HCT116 (cell line): ENCODE measurements around the gene HBA2. TPM values are rescaled to one million over a fixed set of nuclear protein-coding genes. Genes with fewer than 3 reads are reported as not detected.

Source experiments
- ATAC-seq: fragments of 200-7000 bp; cut with Tn5 transposase; 2 replicates; pipeline ENCODE4 v1.9.1; 2020; ENCODE audit warnings: mild to moderate bottlenecking, moderate library complexity
- BruUV-seq: library from RNA; stranded (reverse); fragments of 400-500 nt; replicated peaks from 2 replicates; lab custom pipeline; 2021; lab: Mats Ljungman, UMichigan
- CTCF ChIA-PET: fragments of 300-600 bp; sonication (Branson Sonifier 250); formaldehyde crosslinking; loops from one replicate; lab custom pipeline; 2021; ENCODE audit warnings: antibody characterized with exemption; lab: Charles Lee
- POLR2A ChIA-PET: fragments of 300-600, 350-600 bp; sonication (Branson Sonifier 250); formaldehyde crosslinking; loops from one replicate; lab custom pipeline; 2021; ENCODE audit warnings: antibody characterized with exemption; lab: Charles Lee
- RAD21 ChIA-PET, 2 experiments: fragments of 300-600 bp; sonication (Branson Sonifier 250); formaldehyde crosslinking; loops; one replicate each; lab custom pipeline; 2023; ENCODE audit warnings: low total read pairs in 2 of 2; ENCODE audit not compliant: uncharacterized antibody in 2 of 2, unreplicated experiment in 2 of 2, low non-redundant PET in 1 of 2; lab: Charles Lee
- DNase-seq: peaks from one replicate; pipeline ENCODE4 v3.0.0-alpha.2; 2010; ENCODE audit warnings: low read depth, low spot score
- H2AFZ ChIP-seq: fragments of 200-600 bp; shearing (Covaris generic), sonication (generic); 2 replicates; pipeline ENCODE4 v1.6.1; 2017; ENCODE audit warnings: low read depth, mixed run types, mixed read lengths, antibody characterized with exemption, low read length; ENCODE audit not compliant: poor library complexity, severe bottlenecking
- H3K27ac ChIP-seq: 2 replicates; pipeline ENCODE4 v1.5.1; 2012; ENCODE audit warnings: low read depth, low read length
- H3K27me3 ChIP-seq: fragments of 200-600 bp; sonication (generic); 2 replicates; pipeline ENCODE4 v1.6.1; 2016; ENCODE audit warnings: mixed run types, low read length, mixed read lengths; ENCODE audit not compliant: insufficient read depth
- H3K36me3 ChIP-seq, 2 experiments: fragments of 200-500 bp in 1 of 2; fragments of 200-600 bp in 1 of 2; sonication (Bioruptor generic) in 1 of 2; sonication (generic) in 1 of 2; 2 replicates each; pipeline versions ENCODE4 v1.5.1 to v1.6.1; 2014 to 2016; ENCODE audit warnings: low read length in 2 of 2, inconsistent platforms in 1 of 2, mixed read lengths in 1 of 2, mixed run types in 1 of 2; ENCODE audit not compliant: insufficient read depth in 2 of 2, control insufficient read depth in 1 of 2
- H3K4me1 ChIP-seq, 2 experiments: fragments of 200-600 bp in 1 of 2; sonication (generic) in 1 of 2; 2 replicates each; pipeline versions ENCODE4 v1.5.1 to v1.6.1; 2012 to 2017; ENCODE audit warnings: low read length in 2 of 2, inconsistent platforms in 1 of 2, mild to moderate bottlenecking in 1 of 2, mixed read lengths in 1 of 2, mixed run types in 1 of 2, moderate library complexity in 1 of 2; ENCODE audit not compliant: insufficient read depth in 2 of 2, control insufficient read depth in 1 of 2
- H3K4me2 ChIP-seq: fragments of 200-600 bp; sonication (generic); 2 replicates; pipeline ENCODE4 v1.6.1; 2017; ENCODE audit warnings: mixed run types, low read length, mixed read lengths
- H3K4me3 ChIP-seq, 2 experiments: fragments of 200-600 bp in 1 of 2; sonication (generic) in 1 of 2; replicated peaks in 1 of 2; 2 replicates each; pipeline ENCODE4 v1.5.1; 2011 to 2016; ENCODE audit warnings: low read length in 2 of 2, control low read depth in 1 of 2, low read depth in 1 of 2, mild to moderate bottlenecking in 1 of 2, mixed read lengths in 1 of 2, mixed run types in 1 of 2
- H3K79me2 ChIP-seq: fragments of 200-600 bp; sonication (generic); 2 replicates; pipeline ENCODE4 v1.6.1; 2017; ENCODE audit warnings: mild to moderate bottlenecking, mixed run types, low read length, moderate library complexity, mixed read lengths; ENCODE audit not compliant: insufficient read depth
- H3K9ac ChIP-seq: fragments of 200-600 bp; sonication (generic); 2 replicates; pipeline ENCODE4 v1.6.1; 2016; ENCODE audit warnings: low read length, mixed read lengths
- H3K9me2 ChIP-seq: fragments of 200-600 bp; sonication (generic), shearing (Covaris generic); 2 replicates; pipeline ENCODE4 v1.6.1; 2017; ENCODE audit warnings: mixed run types, mild to moderate bottlenecking, moderate library complexity; ENCODE audit not compliant: insufficient read depth
- H3K9me3 ChIP-seq, 2 experiments: fragments of 200-500 bp in 1 of 2; fragments of 200-600 bp in 1 of 2; sonication (Bioruptor generic) in 1 of 2; sonication (generic) in 1 of 2; 2 replicates each; pipeline ENCODE4 v1.6.1; 2014 to 2017; ENCODE audit warnings: low read length in 2 of 2, mixed read lengths in 2 of 2, inconsistent platforms in 1 of 2, low read depth in 1 of 2, mild to moderate bottlenecking in 1 of 2, mixed run types in 1 of 2, moderate library complexity in 1 of 2; ENCODE audit not compliant: control insufficient read depth in 1 of 2, insufficient read depth in 1 of 2
- H4K20me1 ChIP-seq: fragments of 200-600 bp; sonication (generic), shearing (Covaris generic); 2 replicates; pipeline ENCODE4 v1.6.1; 2017; ENCODE audit warnings: mixed run types, mild to moderate bottlenecking, moderate library complexity; ENCODE audit not compliant: insufficient read depth
- ELF1 ChIP-seq: IDR thresholded peaks from 2 replicates; pipeline ENCODE4 v1.6.1; 2012; ENCODE audit warnings: low read depth, borderline replicate concordance
- EZH2 ChIP-seq: fragments of 200-600 bp; sonication (generic); IDR thresholded peaks from 2 replicates; pipeline ENCODE4 v1.6.1; 2017; ENCODE audit warnings: antibody characterized with exemption, mixed run types
- FOSL1 ChIP-seq: IDR thresholded peaks from 2 replicates; pipeline ENCODE4 v1.6.1; 2012; ENCODE audit warnings: low read depth
- JUND ChIP-seq: IDR thresholded peaks from 2 replicates; pipeline ENCODE4 v1.6.1; 2012
- POLR2A ChIP-seq: IDR thresholded peaks from 2 replicates; pipeline ENCODE4 v1.7.0; 2011; ENCODE audit warnings: borderline replicate concordance; ENCODE audit not compliant: insufficient read depth, insufficient read length; ENCODE audit errors: extremely low read depth
- RAD21 ChIP-seq: IDR thresholded peaks from 2 replicates; pipeline ENCODE4 v1.6.1; 2012; ENCODE audit warnings: low read depth, mild to moderate bottlenecking
- SP1 ChIP-seq: IDR thresholded peaks from 2 replicates; pipeline ENCODE4 v1.6.1; 2012; ENCODE audit warnings: low read depth
- SRF ChIP-seq: IDR thresholded peaks from 2 replicates; pipeline ENCODE4 v1.6.1; 2012; ENCODE audit warnings: low read depth
- YY1 ChIP-seq: IDR thresholded peaks from 2 replicates; pipeline ENCODE4 v1.6.1; 2011; ENCODE audit warnings: low read length, low read depth, moderate library complexity, mild to moderate bottlenecking; ENCODE audit not compliant: insufficient replicate concordance; ENCODE audit errors: extremely low read depth
- ZFX ChIP-seq: fragments of 450-650 bp; IDR thresholded peaks from 2 replicates; pipeline ENCODE4 v1.6.1; 2017
- ZNF274 ChIP-seq: fragments of 200-500 bp; sonication (Bioruptor generic); IDR thresholded peaks from 2 replicates; pipeline ENCODE4 v1.6.1; 2014; ENCODE audit warnings: mild to moderate bottlenecking, low read depth, low read length, inconsistent platforms
- intact Hi-C: fragments of 100-400 bp; cut with micrococcal nuclease; formaldehyde crosslinking; loops from 2 replicates; pipeline ENCODE4 v1.10.0; 2022
- total RNA-seq: library from RNA; stranded (reverse); gene quantifications from one replicate; pipeline ENCODE4 v1.2.1, GENCODE V29; 2021; ENCODE audit not compliant: unreplicated experiment
- TF ChIP-seq, protein P1 (sequence below): IDR thresholded peaks from 2 replicates; pipeline ENCODE4 v1.6.1; 2012; ENCODE audit warnings: low read depth
- TF ChIP-seq, protein P2 (sequence below): IDR thresholded peaks from 2 replicates; pipeline ENCODE4 v1.6.1; 2011; ENCODE audit warnings: mild to moderate bottlenecking, low read length, moderate library complexity; ENCODE audit not compliant: insufficient replicate concordance; ENCODE audit errors: extremely low read depth
- TF ChIP-seq, protein P3 (sequence below): IDR thresholded peaks from 2 replicates; pipeline ENCODE4 v1.6.1; 2012

Gene HBA2
- total RNA-seq, 1 experiment from 2014 or later: 3.0 TPM

DNA sequence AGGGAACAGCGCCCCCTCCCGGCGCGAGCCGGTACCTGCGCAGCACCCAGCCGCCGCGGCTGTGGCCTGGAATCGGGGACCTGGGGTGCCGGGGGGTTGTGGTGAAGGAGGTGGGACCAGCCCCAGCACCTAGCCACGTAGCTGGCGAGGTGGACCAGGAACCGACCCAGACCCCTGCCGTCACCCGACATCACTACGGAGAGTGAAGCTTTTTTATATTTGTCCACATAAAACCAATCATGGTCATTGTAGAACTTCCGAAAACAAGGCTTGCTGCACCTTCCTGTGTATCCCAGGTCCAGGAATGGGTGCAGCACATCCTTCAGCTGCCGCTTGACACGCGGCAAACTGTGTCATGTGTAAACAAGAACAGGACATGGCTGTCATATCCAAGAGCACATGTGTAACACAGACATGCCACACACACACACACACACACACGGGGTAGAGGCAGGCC lies 8.9 kb downstream of the HBA2 start (continued):
- no peak for TF ChIP-seq EZH2
- TF ChIP-seq, protein P1, sequence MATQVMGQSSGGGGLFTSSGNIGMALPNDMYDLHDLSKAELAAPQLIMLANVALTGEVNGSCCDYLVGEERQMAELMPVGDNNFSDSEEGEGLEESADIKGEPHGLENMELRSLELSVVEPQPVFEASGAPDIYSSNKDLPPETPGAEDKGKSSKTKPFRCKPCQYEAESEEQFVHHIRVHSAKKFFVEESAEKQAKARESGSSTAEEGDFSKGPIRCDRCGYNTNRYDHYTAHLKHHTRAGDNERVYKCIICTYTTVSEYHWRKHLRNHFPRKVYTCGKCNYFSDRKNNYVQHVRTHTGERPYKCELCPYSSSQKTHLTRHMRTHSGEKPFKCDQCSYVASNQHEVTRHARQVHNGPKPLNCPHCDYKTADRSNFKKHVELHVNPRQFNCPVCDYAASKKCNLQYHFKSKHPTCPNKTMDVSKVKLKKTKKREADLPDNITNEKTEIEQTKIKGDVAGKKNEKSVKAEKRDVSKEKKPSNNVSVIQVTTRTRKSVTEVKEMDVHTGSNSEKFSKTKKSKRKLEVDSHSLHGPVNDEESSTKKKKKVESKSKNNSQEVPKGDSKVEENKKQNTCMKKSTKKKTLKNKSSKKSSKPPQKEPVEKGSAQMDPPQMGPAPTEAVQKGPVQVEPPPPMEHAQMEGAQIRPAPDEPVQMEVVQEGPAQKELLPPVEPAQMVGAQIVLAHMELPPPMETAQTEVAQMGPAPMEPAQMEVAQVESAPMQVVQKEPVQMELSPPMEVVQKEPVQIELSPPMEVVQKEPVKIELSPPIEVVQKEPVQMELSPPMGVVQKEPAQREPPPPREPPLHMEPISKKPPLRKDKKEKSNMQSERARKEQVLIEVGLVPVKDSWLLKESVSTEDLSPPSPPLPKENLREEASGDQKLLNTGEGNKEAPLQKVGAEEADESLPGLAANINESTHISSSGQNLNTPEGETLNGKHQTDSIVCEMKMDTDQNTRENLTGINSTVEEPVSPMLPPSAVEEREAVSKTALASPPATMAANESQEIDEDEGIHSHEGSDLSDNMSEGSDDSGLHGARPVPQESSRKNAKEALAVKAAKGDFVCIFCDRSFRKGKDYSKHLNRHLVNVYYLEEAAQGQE: no peak
- TF ChIP-seq FOSL1: no peak
- peak; percentile 74 for TF ChIP-seq RAD21
- TF ChIP-seq POLR2A: no peak
- TF ChIP-seq, protein P2, sequence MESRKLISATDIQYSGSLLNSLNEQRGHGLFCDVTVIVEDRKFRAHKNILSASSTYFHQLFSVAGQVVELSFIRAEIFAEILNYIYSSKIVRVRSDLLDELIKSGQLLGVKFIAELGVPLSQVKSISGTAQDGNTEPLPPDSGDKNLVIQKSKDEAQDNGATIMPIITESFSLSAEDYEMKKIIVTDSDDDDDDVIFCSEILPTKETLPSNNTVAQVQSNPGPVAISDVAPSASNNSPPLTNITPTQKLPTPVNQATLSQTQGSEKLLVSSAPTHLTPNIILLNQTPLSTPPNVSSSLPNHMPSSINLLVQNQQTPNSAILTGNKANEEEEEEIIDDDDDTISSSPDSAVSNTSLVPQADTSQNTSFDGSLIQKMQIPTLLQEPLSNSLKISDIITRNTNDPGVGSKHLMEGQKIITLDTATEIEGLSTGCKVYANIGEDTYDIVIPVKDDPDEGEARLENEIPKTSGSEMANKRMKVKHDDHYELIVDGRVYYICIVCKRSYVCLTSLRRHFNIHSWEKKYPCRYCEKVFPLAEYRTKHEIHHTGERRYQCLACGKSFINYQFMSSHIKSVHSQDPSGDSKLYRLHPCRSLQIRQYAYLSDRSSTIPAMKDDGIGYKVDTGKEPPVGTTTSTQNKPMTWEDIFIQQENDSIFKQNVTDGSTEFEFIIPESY: no peak
- TF ChIP-seq ELF1: no peak
- TF ChIP-seq JUND: no peak
- TF ChIP-seq SRF: no peak

DNA sequence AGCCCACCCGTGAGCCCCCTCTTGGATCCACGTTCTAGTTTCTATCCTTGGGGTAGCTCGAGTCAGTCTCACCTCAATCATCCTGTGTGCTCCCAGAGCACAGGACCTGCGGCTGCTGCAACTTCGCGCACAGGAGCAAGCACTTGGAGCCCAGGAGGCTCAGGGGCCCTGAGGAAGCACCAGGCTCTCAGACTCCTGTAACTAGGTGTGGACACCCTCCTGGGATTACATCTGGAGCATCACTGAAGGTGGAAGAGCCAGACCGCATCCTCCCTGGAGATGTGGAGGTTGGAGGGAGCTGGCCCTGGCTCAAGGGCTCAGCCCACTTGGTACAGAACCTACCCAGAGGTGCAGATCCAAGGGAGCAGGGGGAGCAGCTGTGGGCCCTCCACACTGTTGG lies 10.3 kb downstream of the HBA2 start:
- no peaks in the 10 kb centered on the region for H4K20me1 ChIP-seq
- H3K9me2 ChIP-seq: no peaks in the 10 kb centered on the region
- H3K27ac ChIP-seq: no peak overlapping the region
- ATAC-seq (no peak), DNase-seq (no peak)
- no peaks in the 10 kb centered on the region for H3K27me3 ChIP-seq
- no peak overlapping the region for H3K4me2 ChIP-seq
- CTCF ChIA-PET: interaction anchor here (2.1 kb wide), 1 partner anchor 117 kb away, joined by 6 read pairs; no protein-coding TSS in a partner anchor
- no peaks in the 10 kb centered on the region for H3K4me1 ChIP-seq
- intact Hi-C loops: no loop called here
- BruUV-seq: no TSS peak
- H2AFZ ChIP-seq: no peak overlapping the region
- no peak for TF ChIP-seq YY1
- no peak for TF ChIP-seq SP1
- TF ChIP-seq, protein P3, sequence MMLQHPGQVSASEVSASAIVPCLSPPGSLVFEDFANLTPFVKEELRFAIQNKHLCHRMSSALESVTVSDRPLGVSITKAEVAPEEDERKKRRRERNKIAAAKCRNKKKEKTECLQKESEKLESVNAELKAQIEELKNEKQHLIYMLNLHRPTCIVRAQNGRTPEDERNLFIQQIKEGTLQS: no peak
- TF ChIP-seq, protein P1: no peak
- no peak for TF ChIP-seq ZFX
- no peak for TF ChIP-seq ZNF274
- no peak overlapping the region for H3K9ac ChIP-seq
- no peaks in the 10 kb centered on the region for H3K79me2 ChIP-seq
- no peaks in the 10 kb centered on the region for H3K9me3 ChIP-seq
- POLR2A ChIA-PET: interaction anchor here (0.6 kb wide), 1 partner anchor 58 kb away, joined by 3 read pairs; no protein-coding TSS in a partner anchor
- no peak overlapping the region for H3K4me3 ChIP-seq
- no peaks in the 10 kb centered on the region for H3K36me3 ChIP-seq
- RAD21 ChIA-PET: no interaction called here
